SK-N-SH treated with all-trans-retinoic acid at 6 μM for 48 hours (cell line): Measurements from ENCODE around the gene DAB1.

Source experiments
- ARNTL ChIP-seq: fragments of 450-650 bp; formaldehyde crosslinking; IDR thresholded peaks from 2 replicates; pipeline ENCODE4 v1.5.0; 2020; ENCODE audit warnings: low read depth, mild to moderate bottlenecking, moderate library complexity, borderline replicate concordance
- BACH2 ChIP-seq: fragments of 250-450 bp; sonication (Bioruptor Pico); IDR thresholded peaks from 2 replicates; pipeline ENCODE4 v1.9.0; 2021; ENCODE audit warnings: mild to moderate bottlenecking, borderline replicate concordance
- CREB5 ChIP-seq: fragments of 250-450 bp; sonication (Bioruptor Pico); IDR thresholded peaks from 2 replicates; pipeline ENCODE4 v1.5.1; 2020; ENCODE audit warnings: low read depth, mild to moderate bottlenecking, moderate library complexity
- CSDC2 ChIP-seq: fragments of 250-450 bp; sonication (Bioruptor Pico); IDR thresholded peaks from 2 replicates; pipeline ENCODE4 v1.5.0; 2020; ENCODE audit warnings: mild to moderate bottlenecking, moderate library complexity
- ISL1 ChIP-seq: fragments of 250-450 bp; sonication (Bioruptor Pico); IDR thresholded peaks from 2 replicates; pipeline ENCODE4 v2.1.2; 2022; ENCODE audit warnings: mild to moderate bottlenecking, moderate library complexity
- RARB ChIP-seq: fragments of 250-450 bp; sonication (Bioruptor Pico); IDR thresholded peaks from 2 replicates; pipeline ENCODE4 v1.8.0; 2021; ENCODE audit warnings: mild to moderate bottlenecking, moderate library complexity
- SNAI2 ChIP-seq: fragments of 250-450 bp; sonication (Bioruptor Pico); IDR thresholded peaks from 2 replicates; pipeline ENCODE4 v1.5.0; 2020; ENCODE audit warnings: mild to moderate bottlenecking, moderate library complexity
- TOX ChIP-seq: fragments of 250-450 bp; sonication (Bioruptor Pico); IDR thresholded peaks from 2 replicates; pipeline ENCODE4 v1.8.0; 2021; ENCODE audit warnings: mild to moderate bottlenecking, moderate library complexity, borderline replicate concordance
- ZC3H10 ChIP-seq: fragments of 250-450 bp; sonication (Bioruptor Pico); IDR thresholded peaks from 2 replicates; pipeline ENCODE4 v1.5.1; 2021; ENCODE audit warnings: mild to moderate bottlenecking, moderate library complexity
- ZFP3 ChIP-seq: fragments of 250-450 bp; sonication (Bioruptor Pico); IDR thresholded peaks from 2 replicates; pipeline ENCODE4 v1.5.0; 2020; ENCODE audit warnings: mild to moderate bottlenecking, moderate library complexity
- ZFP30 ChIP-seq: fragments of 450-650 bp; formaldehyde crosslinking; IDR thresholded peaks from 2 replicates; pipeline ENCODE4 v1.5.0; 2022; ENCODE audit warnings: mild to moderate bottlenecking, moderate library complexity
- TF ChIP-seq, protein P1 (sequence below): fragments of 250-450 bp; sonication (Bioruptor Pico); IDR thresholded peaks from 2 replicates; pipeline ENCODE4 v1.8.0; 2020; ENCODE audit warnings: mild to moderate bottlenecking, moderate library complexity, borderline replicate concordance
- TF ChIP-seq, protein P2 (sequence below): fragments of 250-450 bp; sonication (Bioruptor Pico); IDR thresholded peaks from 2 replicates; pipeline ENCODE4 v1.5.1; 2021; ENCODE audit warnings: mild to moderate bottlenecking, moderate library complexity

DNA sequence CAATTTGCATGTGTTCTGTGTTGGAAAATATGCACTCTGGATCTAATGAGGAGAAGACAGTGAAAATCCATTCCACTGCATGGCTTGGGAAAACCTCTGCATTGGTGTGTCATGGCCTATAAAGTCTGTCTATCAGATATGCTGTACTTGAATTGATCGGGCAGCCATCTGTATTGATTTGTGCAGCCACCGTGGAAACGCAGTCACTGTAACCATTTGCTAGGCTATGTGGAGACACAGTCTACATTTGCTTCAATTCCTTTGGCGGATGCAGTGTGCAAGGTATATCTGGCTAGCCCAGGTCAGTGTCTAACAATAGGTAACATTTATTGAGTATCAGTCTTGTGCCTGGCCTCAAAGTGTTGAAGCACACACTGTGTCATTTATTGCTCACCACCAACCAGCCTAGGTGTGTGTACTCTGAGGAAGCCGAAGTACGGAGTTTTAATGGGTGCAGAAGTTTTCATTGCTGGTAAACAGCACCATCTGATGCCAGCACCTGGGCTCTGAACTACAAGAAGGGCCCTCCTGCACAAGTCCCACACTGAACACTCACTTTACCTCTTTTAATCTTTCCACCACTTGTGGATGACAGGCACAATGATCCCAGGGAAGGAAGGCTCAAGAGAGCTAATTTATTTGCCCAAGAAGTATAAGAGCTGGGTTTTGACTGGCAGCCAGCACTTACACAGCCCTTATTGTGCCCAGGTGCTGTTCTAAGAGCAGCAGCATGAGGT is 83.4 kb downstream of the DAB1 start:
- TF ChIP-seq ZC3H10 (CRISPR knock-in tag) (no peak), ZFP30 (CRISPR knock-in tag) (no peak), ZFP3 (CRISPR knock-in tag) (no peak), CSDC2 (no peak), BACH2 (CRISPR knock-in tag) (no peak), SNAI2 (no peak), TOX (CRISPR knock-in tag) (no peak), CREB5 (CRISPR knock-in tag) (no peak), ISL1 (CRISPR knock-in tag) (no peak), ARNTL (CRISPR knock-in tag) (no peak), RARB (CRISPR knock-in tag) (no peak)
- TF ChIP-seq, protein P1, sequence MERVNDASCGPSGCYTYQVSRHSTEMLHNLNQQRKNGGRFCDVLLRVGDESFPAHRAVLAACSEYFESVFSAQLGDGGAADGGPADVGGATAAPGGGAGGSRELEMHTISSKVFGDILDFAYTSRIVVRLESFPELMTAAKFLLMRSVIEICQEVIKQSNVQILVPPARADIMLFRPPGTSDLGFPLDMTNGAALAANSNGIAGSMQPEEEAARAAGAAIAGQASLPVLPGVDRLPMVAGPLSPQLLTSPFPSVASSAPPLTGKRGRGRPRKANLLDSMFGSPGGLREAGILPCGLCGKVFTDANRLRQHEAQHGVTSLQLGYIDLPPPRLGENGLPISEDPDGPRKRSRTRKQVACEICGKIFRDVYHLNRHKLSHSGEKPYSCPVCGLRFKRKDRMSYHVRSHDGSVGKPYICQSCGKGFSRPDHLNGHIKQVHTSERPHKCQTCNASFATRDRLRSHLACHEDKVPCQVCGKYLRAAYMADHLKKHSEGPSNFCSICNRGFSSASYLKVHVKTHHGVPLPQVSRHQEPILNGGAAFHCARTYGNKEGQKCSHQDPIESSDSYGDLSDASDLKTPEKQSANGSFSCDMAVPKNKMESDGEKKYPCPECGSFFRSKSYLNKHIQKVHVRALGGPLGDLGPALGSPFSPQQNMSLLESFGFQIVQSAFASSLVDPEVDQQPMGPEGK (CRISPR knock-in tag) = no peak
- TF ChIP-seq, protein P2, sequence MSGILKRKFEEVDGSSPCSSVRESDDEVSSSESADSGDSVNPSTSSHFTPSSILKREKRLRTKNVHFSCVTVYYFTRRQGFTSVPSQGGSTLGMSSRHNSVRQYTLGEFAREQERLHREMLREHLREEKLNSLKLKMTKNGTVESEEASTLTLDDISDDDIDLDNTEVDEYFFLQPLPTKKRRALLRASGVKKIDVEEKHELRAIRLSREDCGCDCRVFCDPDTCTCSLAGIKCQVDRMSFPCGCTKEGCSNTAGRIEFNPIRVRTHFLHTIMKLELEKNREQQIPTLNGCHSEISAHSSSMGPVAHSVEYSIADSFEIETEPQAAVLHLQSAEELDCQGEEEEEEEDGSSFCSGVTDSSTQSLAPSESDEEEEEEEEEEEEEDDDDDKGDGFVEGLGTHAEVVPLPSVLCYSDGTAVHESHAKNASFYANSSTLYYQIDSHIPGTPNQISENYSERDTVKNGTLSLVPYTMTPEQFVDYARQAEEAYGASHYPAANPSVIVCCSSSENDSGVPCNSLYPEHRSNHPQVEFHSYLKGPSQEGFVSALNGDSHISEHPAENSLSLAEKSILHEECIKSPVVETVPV (CRISPR knock-in tag) = no peak
